ENCODE results near the gene IQSEC1. TPM values are rescaled to one million over a fixed set of nuclear protein-coding genes. Genes with fewer than 3 reads are reported as not detected.

IQSEC1 gene
- total RNA-seq, 3 donors from 2014 or later: 19.8 to 42.2 (median 21.9) TPM

DNA sequence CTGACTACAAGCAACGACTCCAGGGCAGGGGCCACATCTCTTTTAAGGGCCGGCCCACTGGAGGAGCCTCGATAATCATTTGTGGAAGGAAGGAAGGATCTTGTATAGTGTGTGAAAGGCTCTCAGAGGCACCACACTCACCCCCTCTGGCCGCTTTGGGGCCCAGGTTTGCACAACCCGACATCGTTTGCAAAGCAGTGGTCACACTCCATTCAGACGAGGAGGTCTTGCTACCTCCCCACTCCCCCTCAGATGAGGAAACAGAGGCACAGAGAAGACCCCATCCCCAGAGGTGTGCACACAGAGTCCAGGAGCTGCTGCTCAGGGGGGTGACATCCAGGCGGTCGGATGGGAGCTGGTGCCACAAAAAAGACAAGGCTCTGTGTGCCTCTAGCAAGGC lies 29.6 kb downstream of the IQSEC1 start:
- Histone ChIP-seq H3K9me3 (no peaks in the 10 kb centered on the region), H3K4me3 (no peak overlapping the region), H3K4me1 (ENCODE audit: low read depth) (no peaks in the 10 kb centered on the region), H3K36me3 (ENCODE audit: low read depth) (no peaks in the 10 kb centered on the region)
- intact Hi-C loops (cut with DNase I, micrococcal nuclease): no loop called here
- ATAC-seq (no peak), DNase-seq (no peak)
- TF ChIP-seq CTCF (IDR thresholded peaks at IDR 0.05): no peak

DNA sequence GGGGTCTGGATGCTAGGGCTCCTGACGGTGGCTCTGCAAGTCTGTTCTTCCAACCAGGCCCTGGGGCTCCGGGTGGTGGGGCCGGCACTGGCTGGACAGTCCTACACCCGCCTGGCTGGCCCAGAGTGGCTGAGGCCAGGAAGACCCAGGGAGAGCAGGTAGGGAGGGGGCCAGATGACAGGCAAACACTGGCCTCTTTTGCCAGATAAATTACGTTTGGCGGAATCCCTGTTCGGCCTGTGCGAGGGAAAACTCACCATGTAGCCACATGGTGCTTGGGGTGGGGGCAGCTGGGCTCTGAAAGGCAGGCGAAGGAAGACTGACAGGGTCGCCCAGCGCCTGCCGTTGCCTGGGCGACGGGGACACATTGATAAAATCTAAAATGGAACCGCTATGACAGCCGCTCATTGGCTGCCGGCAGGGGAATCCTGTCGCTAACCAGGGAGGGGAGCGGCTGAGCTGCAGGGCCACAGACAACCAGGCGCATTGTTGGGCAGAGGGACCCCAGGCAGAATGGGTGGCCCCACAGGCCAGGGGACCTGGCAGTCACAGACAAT lies 30.4 kb downstream of the IQSEC1 start:
- intact Hi-C loops (cut with DNase I, micrococcal nuclease): no loop called here
- ATAC-seq (no peak), DNase-seq (no peak)
- Histone ChIP-seq H3K4me1 (ENCODE audit: low read depth) (no peaks in the 10 kb centered on the region), H3K4me3 (no peak overlapping the region), H3K9me3 (no peaks in the 10 kb centered on the region), H3K36me3 (ENCODE audit: low read depth) (no peaks in the 10 kb centered on the region)
- TF ChIP-seq CTCF (IDR thresholded peaks at IDR 0.05): no peak

- no peak overlapping the region for H3K4me3 ChIP-seq
- intact Hi-C loops (cut with DNase I, micrococcal nuclease): no loop called here
- no peak for ATAC-seq
- no peak for TF ChIP-seq CTCF (IDR thresholded peaks at IDR 0.05)
- H3K36me3 ChIP-seq (ENCODE audit: low read depth): no peaks in the 10 kb centered on the region
- H3K9me3 ChIP-seq: no peaks in the 10 kb centered on the region
- DNase-seq: no peak
- no peaks in the 10 kb centered on the region for H3K4me1 ChIP-seq (ENCODE audit: low read depth)
Measured at GRCh38 chr3:13042127-13042701, 31.0 kb downstream of the IQSEC1 start.

GRCh38 chr3:13041113-13041776 lies 32.0 kb downstream of the IQSEC1 start:
- no peak overlapping the region for H3K4me3 ChIP-seq
- DNase-seq (no peak), ATAC-seq (no peak)
- H3K4me1 ChIP-seq (ENCODE audit: low read depth): no peaks in the 10 kb centered on the region
- TF ChIP-seq CTCF (IDR thresholded peaks at IDR 0.05): no peak
- intact Hi-C loops (cut with DNase I, micrococcal nuclease): no loop called here
- no peaks in the 10 kb centered on the region for H3K36me3 ChIP-seq (ENCODE audit: low read depth)
- no peaks in the 10 kb centered on the region for H3K9me3 ChIP-seq

DNA sequence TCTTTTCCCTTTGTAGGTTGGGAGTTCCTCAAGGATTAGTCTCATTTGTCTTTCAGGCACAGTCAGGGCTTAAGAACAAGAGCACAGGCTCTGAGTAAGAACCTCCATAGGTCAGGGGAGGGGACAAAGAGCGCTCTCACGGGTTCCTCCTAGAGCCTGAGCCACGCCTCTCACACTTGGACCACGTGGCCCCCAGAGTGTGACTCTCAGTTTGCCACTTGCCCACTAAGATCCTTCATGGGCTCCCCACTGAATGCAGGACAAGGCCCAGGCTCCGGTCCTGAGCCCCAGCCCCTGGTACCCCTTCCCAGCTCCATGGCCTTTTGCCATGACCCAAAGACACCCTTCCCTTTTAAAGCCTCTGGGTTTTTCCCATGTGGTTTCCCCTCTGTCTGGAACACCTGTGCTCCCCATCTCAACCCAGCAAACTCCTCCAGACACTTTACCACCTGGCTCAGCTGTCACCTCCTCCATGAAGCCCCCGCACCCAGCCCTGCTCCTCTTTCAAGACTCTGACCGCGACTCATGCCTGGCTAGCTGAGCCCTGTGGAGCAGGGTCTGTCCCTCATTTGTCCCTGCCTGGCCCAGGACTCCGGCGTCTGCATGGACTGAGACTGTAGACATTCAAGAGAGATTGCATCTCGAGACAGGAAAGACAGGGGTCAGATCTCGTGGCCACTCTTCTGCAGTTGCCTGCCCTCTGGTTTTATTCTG lies 32.7 kb downstream of the IQSEC1 start:
- peak; percentile 65 for ATAC-seq

More for the DNA sequence above, 32.7 kb downstream of the IQSEC1 start:
- intact Hi-C loops (cut with DNase I, micrococcal nuclease): no loop called here
- DNase-seq: peak in 1 of 3 donors; percentile 58
- H3K4me3 ChIP-seq: no peak overlapping the region
- TF ChIP-seq CTCF (IDR thresholded peaks at IDR 0.05): no peak
- no peaks in the 10 kb centered on the region for H3K9me3 ChIP-seq
- no peaks in the 10 kb centered on the region for H3K4me1 ChIP-seq (ENCODE audit: low read depth)
- no peaks in the 10 kb centered on the region for H3K36me3 ChIP-seq (ENCODE audit: low read depth)
